ENCODE data around the gene CEP128. TPM values are rescaled to one million over a fixed set of nuclear protein-coding genes. Genes with fewer than 3 reads are reported as not detected.

The CEP128 gene
- total RNA-seq, 1 experiment from 2014 or later: 27.3 TPM

DNA sequence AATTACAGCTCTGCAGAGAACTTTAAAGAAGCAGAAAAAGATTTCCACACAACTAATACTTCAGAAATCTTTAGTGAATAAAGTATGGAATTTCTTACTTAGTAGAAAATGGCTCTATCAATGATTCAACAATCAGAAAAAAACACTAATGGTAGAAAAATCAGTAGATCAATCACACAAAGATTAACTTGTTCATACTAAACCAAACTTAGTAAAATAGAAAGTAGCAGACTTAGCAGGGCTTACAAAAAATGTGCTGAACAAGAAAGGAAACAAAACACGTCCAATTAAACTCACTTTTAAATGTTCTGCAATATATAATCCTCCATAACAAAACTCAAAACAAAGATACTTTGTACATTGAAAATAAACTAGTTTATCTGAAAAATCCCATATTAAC lies 38.9 kb downstream of the CEP128 start:
- no peak overlapping the region for H3K27ac ChIP-seq (ENCODE audit: low read depth, low read length, poor library complexity, severe bottlenecking)
- H3K27me3 ChIP-seq (replicated peaks; ENCODE audit: insufficient read depth, low read depth, low read length, poor library complexity): no peaks in the 10 kb centered on the region
- CTCF ChIA-PET: no interaction called here
- TF ChIP-seq, protein P1, sequence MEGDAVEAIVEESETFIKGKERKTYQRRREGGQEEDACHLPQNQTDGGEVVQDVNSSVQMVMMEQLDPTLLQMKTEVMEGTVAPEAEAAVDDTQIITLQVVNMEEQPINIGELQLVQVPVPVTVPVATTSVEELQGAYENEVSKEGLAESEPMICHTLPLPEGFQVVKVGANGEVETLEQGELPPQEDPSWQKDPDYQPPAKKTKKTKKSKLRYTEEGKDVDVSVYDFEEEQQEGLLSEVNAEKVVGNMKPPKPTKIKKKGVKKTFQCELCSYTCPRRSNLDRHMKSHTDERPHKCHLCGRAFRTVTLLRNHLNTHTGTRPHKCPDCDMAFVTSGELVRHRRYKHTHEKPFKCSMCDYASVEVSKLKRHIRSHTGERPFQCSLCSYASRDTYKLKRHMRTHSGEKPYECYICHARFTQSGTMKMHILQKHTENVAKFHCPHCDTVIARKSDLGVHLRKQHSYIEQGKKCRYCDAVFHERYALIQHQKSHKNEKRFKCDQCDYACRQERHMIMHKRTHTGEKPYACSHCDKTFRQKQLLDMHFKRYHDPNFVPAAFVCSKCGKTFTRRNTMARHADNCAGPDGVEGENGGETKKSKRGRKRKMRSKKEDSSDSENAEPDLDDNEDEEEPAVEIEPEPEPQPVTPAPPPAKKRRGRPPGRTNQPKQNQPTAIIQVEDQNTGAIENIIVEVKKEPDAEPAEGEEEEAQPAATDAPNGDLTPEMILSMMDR (conservative IDR thresholded peaks at IDR 0.05; ENCODE audit: low read depth, low read length): no peak
- TF ChIP-seq EZH2 (IDR thresholded peaks at IDR 0.05; ENCODE audit: borderline replicate concordance, low read depth, low read length, poor library complexity, severe bottlenecking): no peak
- H3K9me3 ChIP-seq (ENCODE audit: low read depth, low read length, poor library complexity, severe bottlenecking): no peaks in the 10 kb centered on the region
- BruUV-seq (replicated peaks): no TSS peak
- H3K4me1 ChIP-seq (ENCODE audit: insufficient read depth, low read length, poor library complexity, severe bottlenecking): no peaks in the 10 kb centered on the region
- DNase-seq (ENCODE audit: low spot score): no peak
- no peak overlapping the region for H3K4me3 ChIP-seq (ENCODE audit: low read depth, low read length, poor library complexity, severe bottlenecking)
- POLR2A ChIA-PET (ENCODE audit: low non-redundant PET): no interaction called here
- no peaks in the 10 kb centered on the region for H3K36me3 ChIP-seq (ENCODE audit: insufficient read depth, low read length, poor library complexity, severe bottlenecking)
- intact Hi-C loops (cut with micrococcal nuclease; ENCODE audit: unreplicated experiment): no loop called here

DNA sequence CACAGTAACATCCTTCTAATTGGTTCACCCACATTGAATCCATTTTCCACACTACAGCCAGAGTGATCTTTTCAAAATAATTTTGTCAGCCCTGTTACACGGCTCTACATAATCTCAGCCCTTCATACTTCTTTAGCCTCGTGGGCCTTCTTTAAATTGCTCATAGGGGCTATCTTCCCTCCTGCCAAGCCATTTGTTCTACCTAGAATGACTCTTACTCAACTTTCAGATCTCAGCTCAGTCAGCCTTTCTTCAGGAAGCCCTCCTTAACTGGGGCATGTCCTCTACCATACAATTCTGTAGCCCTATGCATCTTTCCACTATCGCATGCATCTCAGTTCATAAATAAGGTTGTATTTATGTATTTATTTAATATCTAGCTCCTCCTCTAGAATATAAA lies 39.7 kb downstream of the CEP128 start:
- intact Hi-C loops (cut with micrococcal nuclease; ENCODE audit: unreplicated experiment): no loop called here

DNA sequence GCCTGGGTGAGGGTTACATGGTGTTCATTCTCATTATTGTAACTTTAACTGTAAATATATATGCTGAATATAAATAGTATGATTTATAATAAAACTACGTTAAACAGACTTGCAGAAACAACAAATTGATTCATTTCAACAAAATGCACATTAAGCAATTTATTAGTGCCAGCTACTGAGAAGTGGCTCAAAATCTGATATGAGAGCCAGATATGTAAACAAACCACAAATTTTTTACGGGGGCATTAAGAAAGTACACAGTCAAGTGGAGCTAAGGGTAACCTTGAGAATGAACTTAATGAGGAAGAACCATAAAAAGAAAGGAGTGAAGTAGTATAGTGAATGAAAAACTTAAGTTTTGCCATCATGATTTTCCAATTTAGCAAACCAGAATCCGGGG lies 40.3 kb downstream of the CEP128 start:
- TF ChIP-seq EZH2 (IDR thresholded peaks at IDR 0.05; ENCODE audit: borderline replicate concordance, low read depth, low read length, poor library complexity, severe bottlenecking): no peak
- TF ChIP-seq, protein P1 (conservative IDR thresholded peaks at IDR 0.05; ENCODE audit: low read depth, low read length): no peak
- ChIA-PET CTCF (no interaction called here), POLR2A (ENCODE audit: low non-redundant PET) (no interaction called here)
- no peak overlapping the region for H3K4me3 ChIP-seq (ENCODE audit: low read depth, low read length, poor library complexity, severe bottlenecking)
- H3K9me3 ChIP-seq (ENCODE audit: low read depth, low read length, poor library complexity, severe bottlenecking): no peaks in the 10 kb centered on the region
- no TSS peak for BruUV-seq (replicated peaks)
- intact Hi-C loops (cut with micrococcal nuclease; ENCODE audit: unreplicated experiment): no loop called here
- no peaks in the 10 kb centered on the region for H3K4me1 ChIP-seq (ENCODE audit: insufficient read depth, low read length, poor library complexity, severe bottlenecking)
- DNase-seq (ENCODE audit: low spot score): no peak
- H3K36me3 ChIP-seq (ENCODE audit: insufficient read depth, low read length, poor library complexity, severe bottlenecking): no peaks in the 10 kb centered on the region
- no peaks in the 10 kb centered on the region for H3K27me3 ChIP-seq (replicated peaks; ENCODE audit: insufficient read depth, low read depth, low read length, poor library complexity)
- no peak overlapping the region for H3K27ac ChIP-seq (ENCODE audit: low read depth, low read length, poor library complexity, severe bottlenecking)

More for the DNA sequence above, 39.7 kb downstream of the CEP128 start:
- Histone ChIP-seq H3K4me1 (ENCODE audit: insufficient read depth, low read length, poor library complexity, severe bottlenecking) (no peaks in the 10 kb centered on the region), H3K36me3 (ENCODE audit: insufficient read depth, low read length, poor library complexity, severe bottlenecking) (no peaks in the 10 kb centered on the region), H3K9me3 (ENCODE audit: low read depth, low read length, poor library complexity, severe bottlenecking) (no peaks in the 10 kb centered on the region), H3K27ac (ENCODE audit: low read depth, low read length, poor library complexity, severe bottlenecking) (no peak overlapping the region), H3K4me3 (ENCODE audit: low read depth, low read length, poor library complexity, severe bottlenecking) (no peak overlapping the region), H3K27me3 (replicated peaks; ENCODE audit: insufficient read depth, low read depth, low read length, poor library complexity) (no peaks in the 10 kb centered on the region)
- TF ChIP-seq EZH2 (IDR thresholded peaks at IDR 0.05; ENCODE audit: borderline replicate concordance, low read depth, low read length, poor library complexity, severe bottlenecking): no peak
- TF ChIP-seq, protein P1 (conservative IDR thresholded peaks at IDR 0.05; ENCODE audit: low read depth, low read length): no peak
- no TSS peak for BruUV-seq (replicated peaks)
- no peak for DNase-seq (ENCODE audit: low spot score)
- ChIA-PET POLR2A (ENCODE audit: low non-redundant PET) (no interaction called here), CTCF (no interaction called here)

Data from A673 (cell line).